Measurements from ENCODE around the gene NUDT8.

The NUDT8 gene

DNA sequence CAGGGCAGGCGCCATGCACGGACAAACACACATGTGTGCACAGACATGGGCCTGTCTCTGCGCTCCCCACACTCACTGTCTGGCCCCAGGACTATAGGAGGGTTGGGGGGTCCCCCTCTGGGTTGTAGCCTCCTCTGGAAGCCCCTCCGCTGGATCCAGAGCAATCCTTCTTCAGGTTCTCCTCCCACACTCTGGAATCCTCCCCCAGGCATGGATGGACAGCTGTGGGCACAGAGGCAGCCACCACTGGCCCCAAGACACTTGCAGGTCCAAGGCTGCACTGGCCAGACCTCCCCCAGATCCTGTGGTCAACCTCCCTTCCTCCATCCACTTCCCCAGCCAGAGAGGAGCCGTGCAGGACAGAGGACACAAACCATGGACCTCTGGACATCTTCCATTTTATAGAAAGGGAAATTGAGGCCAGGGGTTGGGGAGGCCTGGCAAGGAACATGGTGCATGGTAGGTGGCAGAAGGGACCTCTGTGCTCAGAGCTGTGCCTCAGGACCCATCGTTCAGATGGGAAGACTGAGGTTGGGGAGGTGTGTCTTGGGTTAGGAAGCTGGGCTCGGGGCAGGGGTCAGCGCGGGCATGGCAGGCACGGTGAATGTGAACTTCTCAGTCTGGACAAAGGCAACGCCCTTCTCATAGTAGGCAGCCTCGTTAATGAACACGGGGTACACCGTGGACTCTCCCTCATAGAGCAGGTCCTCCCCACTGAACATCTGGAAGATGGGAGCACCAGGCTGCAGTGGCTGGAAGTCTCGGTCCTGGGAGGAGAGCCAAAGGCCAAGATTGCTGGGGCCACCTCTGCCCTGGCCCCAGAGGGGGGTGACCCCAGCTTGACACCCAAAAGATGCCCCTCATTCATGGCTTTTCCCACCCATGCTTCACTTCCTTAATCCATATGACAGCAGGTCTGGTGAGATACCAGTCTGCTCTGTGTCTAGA is 12.7 kb upstream of the NUDT8 start:
- no peak for ATAC-seq
- TF ChIP-seq TCF4 (CRISPR knock-in tag; IDR thresholded peaks at IDR 0.05; ENCODE audit: borderline replicate concordance) (no peak), ZNF565 (CRISPR knock-in tag; conservative IDR thresholded peaks at IDR 0.05; ENCODE audit: low read depth) (no peak), CREB5 (CRISPR knock-in tag; IDR thresholded peaks at IDR 0.05; ENCODE audit: low read depth) (no peak), PPARA (CRISPR knock-in tag; IDR thresholded peaks at IDR 0.05; ENCODE audit: borderline replicate concordance) (no peak), GLIS3 (CRISPR knock-in tag; IDR thresholded peaks at IDR 0.05) (no peak), ZNF70 (CRISPR knock-in tag; IDR thresholded peaks at IDR 0.05) (no peak), ARNTL (CRISPR knock-in tag; IDR thresholded peaks at IDR 0.05; ENCODE audit: borderline replicate concordance, low read depth) (no peak), ZFP3 (CRISPR knock-in tag; IDR thresholded peaks at IDR 0.05) (no peak), CSDC2 (CRISPR knock-in tag; IDR thresholded peaks at IDR 0.05) (no peak), CSRNP3 (CRISPR knock-in tag; IDR thresholded peaks at IDR 0.05) (no peak), ZNF8 (CRISPR knock-in tag; IDR thresholded peaks at IDR 0.05) (no peak), ISL1 (CRISPR knock-in tag; IDR thresholded peaks at IDR 0.05) (no peak), ZC3H10 (CRISPR knock-in tag; IDR thresholded peaks at IDR 0.05) (no peak), RARB (CRISPR knock-in tag; IDR thresholded peaks at IDR 0.05) (no peak)

DNA sequence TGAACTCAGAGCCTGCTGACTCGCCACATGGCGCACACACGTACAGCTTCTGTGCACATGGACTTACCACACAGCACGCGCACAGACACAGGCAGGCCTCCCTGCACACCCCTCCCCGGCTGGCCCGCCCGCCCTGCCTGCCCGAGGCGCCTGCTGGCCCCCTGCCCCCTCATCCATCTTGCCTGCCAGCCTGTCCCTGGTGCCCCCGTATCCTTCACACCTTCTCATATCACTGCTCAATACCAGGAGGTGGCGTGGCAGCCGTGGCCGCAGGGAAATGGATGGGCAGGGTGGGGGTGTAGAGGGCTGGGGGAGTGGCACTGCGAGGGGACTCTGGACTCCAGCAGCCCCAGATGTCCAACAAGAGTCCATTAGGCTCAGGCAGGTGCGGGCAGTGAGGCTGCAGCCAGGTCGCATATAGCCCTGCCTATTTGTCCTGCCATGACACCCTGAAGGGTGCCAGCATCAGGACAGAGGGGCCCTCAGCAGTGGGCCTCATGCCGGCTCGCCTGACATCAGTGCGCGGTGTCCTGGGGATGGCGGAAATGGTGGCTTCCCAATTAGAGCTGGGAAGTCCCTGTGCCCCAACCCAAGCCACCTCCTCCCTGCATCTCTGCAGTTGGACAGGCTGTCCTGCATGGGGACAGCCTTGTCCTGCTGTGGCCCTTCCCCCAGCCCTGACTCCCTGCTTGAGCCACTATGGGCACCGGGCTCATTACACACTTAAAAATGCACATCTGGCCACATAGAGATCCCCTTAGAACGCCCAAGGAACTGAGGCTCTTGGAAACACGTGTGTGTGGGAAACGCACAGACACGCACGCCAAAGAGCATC is 11.8 kb upstream of the NUDT8 start:
- ATAC-seq: no peak
- TF ChIP-seq TCF4 (CRISPR knock-in tag; IDR thresholded peaks at IDR 0.05; ENCODE audit: borderline replicate concordance) (no peak), CREB5 (CRISPR knock-in tag; IDR thresholded peaks at IDR 0.05; ENCODE audit: low read depth) (no peak), ESRRG (CRISPR knock-in tag; IDR thresholded peaks at IDR 0.05) (no peak), ZNF565 (CRISPR knock-in tag; conservative IDR thresholded peaks at IDR 0.05; ENCODE audit: low read depth) (no peak), SNAI2 (CRISPR knock-in tag; IDR thresholded peaks at IDR 0.05) (no peak), BACH2 (CRISPR knock-in tag; IDR thresholded peaks at IDR 0.05; ENCODE audit: borderline replicate concordance) (no peak), RARB (CRISPR knock-in tag; IDR thresholded peaks at IDR 0.05) (no peak), OSR1 (CRISPR knock-in tag; IDR thresholded peaks at IDR 0.05) (no peak), POU6F1 (CRISPR knock-in tag; IDR thresholded peaks at IDR 0.05; ENCODE audit: borderline replicate concordance, low read depth) (no peak), ZNF8 (CRISPR knock-in tag; IDR thresholded peaks at IDR 0.05) (no peak), ZNF70 (CRISPR knock-in tag; IDR thresholded peaks at IDR 0.05) (no peak)

DNA sequence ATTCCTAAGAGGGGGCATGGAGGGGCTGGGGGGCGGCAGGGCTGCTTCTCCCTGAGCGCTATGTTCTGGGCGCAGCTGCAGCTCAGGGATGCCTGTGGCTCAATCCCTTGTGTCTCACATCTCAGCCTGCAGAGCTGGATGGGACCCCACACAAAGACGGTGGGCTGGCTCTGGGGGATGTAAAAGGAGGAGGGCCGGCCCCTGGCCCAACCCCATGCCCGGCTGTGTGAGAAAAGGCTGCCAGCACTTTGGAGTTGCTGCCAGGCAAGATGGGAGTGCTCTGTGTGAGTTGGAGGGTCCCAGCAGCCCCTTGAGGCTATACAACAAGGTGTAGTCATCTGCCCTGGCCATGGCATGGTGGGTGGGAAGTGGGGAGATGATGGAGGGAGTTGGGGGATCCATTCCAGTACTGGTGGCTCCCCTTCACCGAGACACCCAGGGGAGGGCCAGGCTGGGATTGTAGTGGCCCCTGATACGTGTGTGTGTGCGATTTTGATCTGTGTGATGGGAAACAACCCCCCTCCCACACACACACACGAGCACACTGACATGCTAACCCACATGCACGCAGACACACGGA is 11.1 kb upstream of the NUDT8 start:
- ATAC-seq: no peak
- TF ChIP-seq BACH2 (CRISPR knock-in tag; IDR thresholded peaks at IDR 0.05; ENCODE audit: borderline replicate concordance): no peak
- TF ChIP-seq, protein P1, sequence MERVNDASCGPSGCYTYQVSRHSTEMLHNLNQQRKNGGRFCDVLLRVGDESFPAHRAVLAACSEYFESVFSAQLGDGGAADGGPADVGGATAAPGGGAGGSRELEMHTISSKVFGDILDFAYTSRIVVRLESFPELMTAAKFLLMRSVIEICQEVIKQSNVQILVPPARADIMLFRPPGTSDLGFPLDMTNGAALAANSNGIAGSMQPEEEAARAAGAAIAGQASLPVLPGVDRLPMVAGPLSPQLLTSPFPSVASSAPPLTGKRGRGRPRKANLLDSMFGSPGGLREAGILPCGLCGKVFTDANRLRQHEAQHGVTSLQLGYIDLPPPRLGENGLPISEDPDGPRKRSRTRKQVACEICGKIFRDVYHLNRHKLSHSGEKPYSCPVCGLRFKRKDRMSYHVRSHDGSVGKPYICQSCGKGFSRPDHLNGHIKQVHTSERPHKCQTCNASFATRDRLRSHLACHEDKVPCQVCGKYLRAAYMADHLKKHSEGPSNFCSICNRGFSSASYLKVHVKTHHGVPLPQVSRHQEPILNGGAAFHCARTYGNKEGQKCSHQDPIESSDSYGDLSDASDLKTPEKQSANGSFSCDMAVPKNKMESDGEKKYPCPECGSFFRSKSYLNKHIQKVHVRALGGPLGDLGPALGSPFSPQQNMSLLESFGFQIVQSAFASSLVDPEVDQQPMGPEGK (CRISPR knock-in tag; IDR thresholded peaks at IDR 0.05; ENCODE audit: borderline replicate concordance): no peak
- no peak for TF ChIP-seq CSDC2 (CRISPR knock-in tag; IDR thresholded peaks at IDR 0.05)
- TF ChIP-seq ISL1 (CRISPR knock-in tag; IDR thresholded peaks at IDR 0.05): no peak
- no peak for TF ChIP-seq ZNF565 (CRISPR knock-in tag; conservative IDR thresholded peaks at IDR 0.05; ENCODE audit: low read depth)
- no peak for TF ChIP-seq OSR1 (CRISPR knock-in tag; IDR thresholded peaks at IDR 0.05)
- no peak for TF ChIP-seq CSRNP3 (CRISPR knock-in tag; IDR thresholded peaks at IDR 0.05)
- no peak for TF ChIP-seq TOX (CRISPR knock-in tag; IDR thresholded peaks at IDR 0.05; ENCODE audit: borderline replicate concordance)
- TF ChIP-seq ZC3H10 (CRISPR knock-in tag; IDR thresholded peaks at IDR 0.05): no peak
- no peak for TF ChIP-seq ZFP30 (CRISPR knock-in tag; IDR thresholded peaks at IDR 0.05)
- no peak for TF ChIP-seq GLIS3 (CRISPR knock-in tag; IDR thresholded peaks at IDR 0.05)
- TF ChIP-seq ZFP3 (CRISPR knock-in tag; IDR thresholded peaks at IDR 0.05): no peak
- no peak for TF ChIP-seq PPARA (CRISPR knock-in tag; IDR thresholded peaks at IDR 0.05; ENCODE audit: borderline replicate concordance)
- no peak for TF ChIP-seq SNAI2 (CRISPR knock-in tag; IDR thresholded peaks at IDR 0.05)
- no peak for TF ChIP-seq ZNF8 (CRISPR knock-in tag; IDR thresholded peaks at IDR 0.05)

All from SK-N-SH treated with all-trans-retinoic acid at 6 μM for 48 hours (cell line).